ENCODE data around the gene SASH1.

GRCh38 chr6:148479497-148479896 lies 136.9 kb downstream of the SASH1 start:
- TF ChIP-seq CTCF (tag by site-specific recombination; IDR thresholded peaks at IDR 0.05), result no peak
- TF ChIP-seq ZBTB17 (tag by site-specific recombination; IDR thresholded peaks at IDR 0.05), result no peak
- no peak for TF ChIP-seq ZNF19 (tag by site-specific recombination; IDR thresholded peaks at IDR 0.05; ENCODE audit: low read depth)
- TF ChIP-seq, protein P1, sequence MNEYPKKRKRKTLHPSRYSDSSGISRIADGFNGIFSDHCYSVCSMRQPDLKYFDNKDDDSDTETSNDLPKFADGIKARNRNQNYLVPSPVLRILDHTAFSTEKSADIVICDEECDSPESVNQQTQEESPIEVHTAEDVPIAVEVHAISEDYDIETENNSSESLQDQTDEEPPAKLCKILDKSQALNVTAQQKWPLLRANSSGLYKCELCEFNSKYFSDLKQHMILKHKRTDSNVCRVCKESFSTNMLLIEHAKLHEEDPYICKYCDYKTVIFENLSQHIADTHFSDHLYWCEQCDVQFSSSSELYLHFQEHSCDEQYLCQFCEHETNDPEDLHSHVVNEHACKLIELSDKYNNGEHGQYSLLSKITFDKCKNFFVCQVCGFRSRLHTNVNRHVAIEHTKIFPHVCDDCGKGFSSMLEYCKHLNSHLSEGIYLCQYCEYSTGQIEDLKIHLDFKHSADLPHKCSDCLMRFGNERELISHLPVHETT (tag by site-specific recombination; IDR thresholded peaks at IDR 0.05), result no peak
- no peak for TF ChIP-seq REST (tag by site-specific recombination; IDR thresholded peaks at IDR 0.05)
- TF ChIP-seq ZNF548 (tag by site-specific recombination; IDR thresholded peaks at IDR 0.05), result no peak
- TF ChIP-seq ZNF416 (tag by site-specific recombination; IDR thresholded peaks at IDR 0.05), result no peak
- TF ChIP-seq, protein P2, sequence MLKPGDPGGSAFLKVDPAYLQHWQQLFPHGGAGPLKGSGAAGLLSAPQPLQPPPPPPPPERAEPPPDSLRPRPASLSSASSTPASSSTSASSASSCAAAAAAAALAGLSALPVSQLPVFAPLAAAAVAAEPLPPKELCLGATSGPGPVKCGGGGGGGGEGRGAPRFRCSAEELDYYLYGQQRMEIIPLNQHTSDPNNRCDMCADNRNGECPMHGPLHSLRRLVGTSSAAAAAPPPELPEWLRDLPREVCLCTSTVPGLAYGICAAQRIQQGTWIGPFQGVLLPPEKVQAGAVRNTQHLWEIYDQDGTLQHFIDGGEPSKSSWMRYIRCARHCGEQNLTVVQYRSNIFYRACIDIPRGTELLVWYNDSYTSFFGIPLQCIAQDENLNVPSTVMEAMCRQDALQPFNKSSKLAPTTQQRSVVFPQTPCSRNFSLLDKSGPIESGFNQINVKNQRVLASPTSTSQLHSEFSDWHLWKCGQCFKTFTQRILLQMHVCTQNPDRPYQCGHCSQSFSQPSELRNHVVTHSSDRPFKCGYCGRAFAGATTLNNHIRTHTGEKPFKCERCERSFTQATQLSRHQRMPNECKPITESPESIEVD (tag by site-specific recombination; IDR thresholded peaks at IDR 0.05), result no peak
- no peak for TF ChIP-seq SP2 (tag by site-specific recombination; IDR thresholded peaks at IDR 0.05)
- no peak for TF ChIP-seq ZSCAN16 (tag by site-specific recombination; IDR thresholded peaks at IDR 0.05)
- TF ChIP-seq ZNF837 (tag by site-specific recombination; IDR thresholded peaks at IDR 0.05), result no peak
- no peak for TF ChIP-seq ZNF423 (tag by site-specific recombination; IDR thresholded peaks at IDR 0.05)
- no peak for TF ChIP-seq ZNF202 (tag by site-specific recombination; IDR thresholded peaks at IDR 0.05; ENCODE audit: borderline replicate concordance)

All from HEK293 (cell line).